GM12872 (cell line): ENCODE measurements around the gene MLIP.

ENCODE experiments used
- TF ChIP-seq, protein P1 (sequence below): IDR thresholded peaks from 3 replicates; pipeline ENCODE4 v1.5.1; 2011; ENCODE audit warnings: low read depth, mild to moderate bottlenecking, low read length, moderate library complexity; ENCODE audit not compliant: insufficient read depth

Gene MLIP

DNA sequence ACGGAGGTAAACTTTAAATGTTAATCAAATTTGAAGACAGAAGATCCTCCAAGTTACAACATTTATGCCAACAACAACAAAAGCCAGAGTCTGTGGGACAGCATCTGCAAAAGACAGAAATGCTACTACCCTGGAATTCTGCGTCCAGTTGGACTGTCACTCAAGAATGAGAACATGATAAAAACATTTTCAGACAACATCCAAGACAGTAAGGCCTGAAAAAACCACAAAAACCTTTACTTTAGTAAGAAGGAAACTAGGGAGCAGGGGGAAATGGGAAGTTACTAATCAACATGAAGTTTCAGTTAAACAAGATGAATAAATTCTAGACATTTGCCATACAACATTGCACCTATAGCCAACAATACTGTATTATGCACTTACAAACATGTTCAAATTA is 77.6 kb downstream of the MLIP start:
- TF ChIP-seq, protein P1, sequence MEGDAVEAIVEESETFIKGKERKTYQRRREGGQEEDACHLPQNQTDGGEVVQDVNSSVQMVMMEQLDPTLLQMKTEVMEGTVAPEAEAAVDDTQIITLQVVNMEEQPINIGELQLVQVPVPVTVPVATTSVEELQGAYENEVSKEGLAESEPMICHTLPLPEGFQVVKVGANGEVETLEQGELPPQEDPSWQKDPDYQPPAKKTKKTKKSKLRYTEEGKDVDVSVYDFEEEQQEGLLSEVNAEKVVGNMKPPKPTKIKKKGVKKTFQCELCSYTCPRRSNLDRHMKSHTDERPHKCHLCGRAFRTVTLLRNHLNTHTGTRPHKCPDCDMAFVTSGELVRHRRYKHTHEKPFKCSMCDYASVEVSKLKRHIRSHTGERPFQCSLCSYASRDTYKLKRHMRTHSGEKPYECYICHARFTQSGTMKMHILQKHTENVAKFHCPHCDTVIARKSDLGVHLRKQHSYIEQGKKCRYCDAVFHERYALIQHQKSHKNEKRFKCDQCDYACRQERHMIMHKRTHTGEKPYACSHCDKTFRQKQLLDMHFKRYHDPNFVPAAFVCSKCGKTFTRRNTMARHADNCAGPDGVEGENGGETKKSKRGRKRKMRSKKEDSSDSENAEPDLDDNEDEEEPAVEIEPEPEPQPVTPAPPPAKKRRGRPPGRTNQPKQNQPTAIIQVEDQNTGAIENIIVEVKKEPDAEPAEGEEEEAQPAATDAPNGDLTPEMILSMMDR, result no peak

DNA sequence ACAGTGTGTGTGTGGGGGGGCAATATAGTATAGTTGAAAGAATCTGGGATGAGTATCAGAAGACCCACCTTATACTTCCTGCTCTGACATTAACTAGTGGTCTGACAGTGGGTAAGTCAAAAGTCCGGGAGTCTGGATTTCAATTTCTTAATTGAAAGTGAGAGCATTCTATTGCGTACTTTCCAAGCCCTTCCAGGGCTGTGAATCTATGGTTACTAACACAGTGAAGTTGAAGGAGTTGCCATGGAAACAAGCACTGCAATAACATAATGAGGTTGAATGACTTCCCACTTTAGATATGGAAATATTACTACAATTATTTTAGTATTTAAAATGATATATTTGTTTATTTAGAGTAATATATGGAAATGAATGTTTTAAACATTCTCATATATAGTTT is 80.2 kb downstream of the MLIP start:
- TF ChIP-seq, protein P1, result no peak

DNA sequence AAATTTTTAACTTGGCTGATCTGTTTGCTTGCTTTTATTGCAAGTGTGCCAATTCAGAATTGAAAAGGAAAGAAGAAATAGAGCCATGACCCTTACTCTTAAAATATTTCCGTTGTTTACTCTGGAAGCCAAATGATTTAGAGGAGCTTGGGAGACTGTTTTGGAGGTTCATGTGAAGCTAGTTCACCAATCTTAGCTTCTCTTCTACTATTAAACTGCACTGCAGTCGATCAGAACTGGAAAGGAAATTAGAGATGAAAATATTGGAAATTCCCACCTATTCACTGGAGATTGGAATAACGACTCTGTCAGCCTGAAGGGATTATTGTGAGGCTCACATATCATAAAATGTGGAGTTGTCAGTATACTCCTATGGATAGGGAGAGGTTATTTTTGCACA is 81.8 kb downstream of the MLIP start:
- TF ChIP-seq, protein P1, result no peak

DNA sequence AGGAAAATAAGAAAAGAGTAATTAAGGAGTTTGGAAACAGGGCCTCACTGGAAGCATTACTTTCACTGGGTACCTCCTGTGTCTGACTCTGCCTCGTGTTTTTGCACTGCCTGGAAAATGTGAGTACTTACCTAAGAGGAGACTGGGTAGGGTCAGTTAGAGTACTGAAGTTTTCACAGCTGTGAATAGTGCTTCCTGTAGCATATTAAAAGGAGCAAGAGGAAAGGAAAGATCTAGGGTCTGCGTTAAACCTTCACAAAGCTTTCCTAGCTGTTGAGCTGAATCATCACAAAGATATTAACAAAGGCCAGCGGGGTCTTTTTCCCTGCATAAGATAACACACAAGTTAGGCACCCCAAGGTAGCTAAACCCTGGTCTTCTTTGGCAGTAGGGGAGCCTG is 82.3 kb downstream of the MLIP start:
- TF ChIP-seq, protein P1, result no peak

DNA sequence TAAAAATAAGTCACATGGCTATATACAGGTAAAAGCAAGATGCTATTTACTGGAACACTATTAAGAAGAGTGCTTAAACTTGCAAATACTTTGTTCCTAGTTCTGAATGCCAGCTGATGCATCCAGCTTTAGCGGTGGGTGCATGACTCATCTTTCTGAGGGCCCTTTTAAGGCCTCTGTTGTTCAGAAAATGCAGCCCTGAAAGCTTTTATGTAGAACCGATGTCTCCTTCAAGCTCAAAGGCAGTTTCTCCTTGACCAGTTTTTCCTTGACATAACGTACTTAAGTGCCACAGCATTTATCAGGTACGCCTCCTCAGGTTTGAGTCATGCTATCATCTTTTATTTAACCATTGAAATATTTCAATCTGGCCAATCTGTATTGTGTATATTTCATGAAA is 82.8 kb downstream of the MLIP start:
- TF ChIP-seq, protein P1, result no peak

DNA sequence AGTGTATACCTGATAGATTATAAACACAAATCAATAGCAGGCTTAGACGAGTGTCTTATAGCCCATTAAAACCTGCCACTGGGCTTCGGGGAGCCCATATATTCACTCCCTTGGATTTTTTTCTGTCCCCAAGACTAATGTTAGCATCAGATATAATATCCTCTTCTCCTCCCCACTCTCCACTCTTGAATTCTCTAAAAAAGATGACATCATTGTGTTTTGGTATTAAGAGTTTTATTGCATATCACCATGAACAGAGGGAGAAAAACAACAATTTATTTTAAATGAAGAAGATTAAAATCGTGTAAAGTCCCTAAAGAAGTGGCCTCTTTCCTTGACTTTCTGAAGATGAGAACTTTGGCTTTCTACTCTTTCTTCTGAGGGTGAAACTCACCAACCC is 84.4 kb downstream of the MLIP start:
- TF ChIP-seq, protein P1, result no peak

DNA sequence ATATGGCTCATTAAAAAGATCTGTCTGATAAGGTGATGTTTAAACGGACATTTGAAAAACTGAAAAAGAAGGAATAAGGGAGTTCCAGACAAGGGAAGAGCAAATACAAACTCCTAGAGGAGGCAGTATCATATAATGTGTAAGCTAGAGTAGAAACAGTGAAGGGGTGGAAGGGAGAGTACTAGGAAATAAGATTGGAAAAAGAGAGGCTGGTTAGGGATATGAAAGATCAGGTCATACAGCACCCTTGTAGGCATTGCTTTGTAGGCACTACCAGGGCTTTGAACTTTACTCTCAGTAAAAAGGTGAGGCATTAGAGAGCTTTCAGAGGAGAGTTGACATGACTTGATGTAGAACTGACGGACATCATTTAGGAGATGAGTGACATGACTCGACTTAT is 85.7 kb downstream of the MLIP start:
- TF ChIP-seq, protein P1, result no peak

DNA sequence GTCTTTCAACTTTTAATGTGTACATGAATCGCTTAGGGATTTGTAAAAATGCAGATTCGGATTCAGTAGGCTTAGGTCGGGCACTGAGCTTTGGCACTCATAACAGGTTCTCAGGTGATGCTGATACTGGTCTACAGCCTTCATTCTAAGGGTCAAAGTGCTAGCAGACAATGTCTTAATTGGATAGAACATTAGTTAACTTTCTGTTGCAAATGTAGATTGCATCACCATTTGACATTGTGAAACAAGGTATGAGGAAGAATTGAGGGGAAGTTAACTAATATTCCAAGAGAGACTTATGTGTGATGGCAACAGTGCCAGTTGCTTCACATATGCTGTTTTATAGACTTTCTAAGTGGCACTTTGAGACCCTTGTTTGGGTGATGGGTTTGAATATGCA is 86.9 kb downstream of the MLIP start:
- TF ChIP-seq, protein P1, result no peak
